Small intestine (tissue), 7 donors: ENCODE measurements around the gene AAGAB. TPM values are rescaled to one million over a fixed set of nuclear protein-coding genes. Genes with fewer than 3 reads are reported as not detected.

Experiments
- DNase-seq, 2 donors: peaks; one replicate each; pipeline versions ENCODE4 v3.0.0 to v3.0.0-alpha.2; 2013
- FAIRE-seq: peaks from 2 replicates; lab custom pipeline; 2012; peaks lifted over from hg19 to GRCh38; lab: Jason Lieb, UNC
- H3K27ac ChIP-seq, 3 donors: one replicate each; pipeline ENCODE4 v1.5.1; 2013; ENCODE audit warnings: low read length in 2 of 3, mild to moderate bottlenecking in 2 of 3, control low read depth in 1 of 3, inconsistent platforms in 1 of 3, low read depth in 1 of 3, moderate library complexity in 1 of 3
- H3K27me3 ChIP-seq, 3 donors: one replicate each; pipeline ENCODE4 v1.6.1; 2013; ENCODE audit warnings: low read length in 3 of 3, inconsistent platforms in 1 of 3; ENCODE audit not compliant: control insufficient read depth in 3 of 3, insufficient read depth in 3 of 3
- H3K36me3 ChIP-seq, 3 donors: one replicate each; pipeline ENCODE4 v1.6.1; 2013; ENCODE audit warnings: low read length in 3 of 3, inconsistent platforms in 1 of 3, low read depth in 1 of 3, mild to moderate bottlenecking in 1 of 3, moderate library complexity in 1 of 3; ENCODE audit not compliant: control insufficient read depth in 3 of 3, insufficient read depth in 2 of 3
- H3K4me1 ChIP-seq, 3 donors: one replicate each; pipeline ENCODE4 v1.6.1; 2013; ENCODE audit warnings: low read length in 2 of 3, inconsistent platforms in 1 of 3, low read depth in 1 of 3, mild to moderate bottlenecking in 1 of 3, moderate library complexity in 1 of 3; ENCODE audit not compliant: control insufficient read depth in 3 of 3, insufficient read depth in 2 of 3
- H3K4me3 ChIP-seq, 3 donors: one replicate each; pipeline ENCODE4 v1.5.1; 2013; ENCODE audit warnings: low read length in 3 of 3, control low read depth in 1 of 3, inconsistent platforms in 1 of 3, low read depth in 1 of 3, mild to moderate bottlenecking in 1 of 3, moderate library complexity in 1 of 3
- H3K9me3 ChIP-seq, 2 donors: one replicate each; pipeline ENCODE4 v1.6.1; 2013; ENCODE audit warnings: low read depth in 1 of 2, low read length in 1 of 2; ENCODE audit not compliant: control insufficient read depth in 2 of 2, insufficient read depth in 1 of 2
- WGBS, 3 donors: extraction: QIAGEN DNeasy Blood & Tissue Kit; methylation state at CpG; one replicate each; pipeline ENCODE4 v1.1.7; 2013; 5-methylcytosine and 5-hydroxymethylcytosine counted together
- polyA plus RNA-seq, 4 donors: library from polyadenylated mRNA; stranded (reverse) in 3 of 4; unstranded in 1 of 4; fragments of 200-250 nt in 3 of 4; fragments of 120-200 nt in 1 of 4; gene quantifications; one replicate each; pipeline versions ENCODE4 v1.2.1 to v1.2.3, GENCODE V29; 2013
- donor health status: healthy with polysubstance abuse.
- donor health status: control.
- donor health status: control.
- donor health status: Bipolar disorder and iron deficiency.
- donor health status: healthy.

AAGAB gene
- polyA plus RNA-seq, 4 donors, result 23.0 to 27.9 (median 25.8) TPM

- peaks cover 7 to 62% (median 13%) of the 10 kb centered on the region in 3 donors for H3K36me3 ChIP-seq
- peaks cover 5 to 10% (median 7%) of the 10 kb centered on the region in 3 donors for H3K4me1 ChIP-seq
- DNase-seq, result no peak
- H3K27me3 ChIP-seq, result no peaks in the 10 kb centered on the region
- no peak overlapping the region for H3K4me3 ChIP-seq
- H3K27ac ChIP-seq, result no peak overlapping the region
- WGBS, 3 donors, result 88 to 95% (median 93%) methylated on average over 5 of the region's 5 CpGs
- no peak for FAIRE-seq
- no peaks in the 10 kb centered on the region for H3K9me3 ChIP-seq
Measured at GRCh38 chr15:67192185-67192820, 62.2 kb downstream of the AAGAB start.

DNA sequence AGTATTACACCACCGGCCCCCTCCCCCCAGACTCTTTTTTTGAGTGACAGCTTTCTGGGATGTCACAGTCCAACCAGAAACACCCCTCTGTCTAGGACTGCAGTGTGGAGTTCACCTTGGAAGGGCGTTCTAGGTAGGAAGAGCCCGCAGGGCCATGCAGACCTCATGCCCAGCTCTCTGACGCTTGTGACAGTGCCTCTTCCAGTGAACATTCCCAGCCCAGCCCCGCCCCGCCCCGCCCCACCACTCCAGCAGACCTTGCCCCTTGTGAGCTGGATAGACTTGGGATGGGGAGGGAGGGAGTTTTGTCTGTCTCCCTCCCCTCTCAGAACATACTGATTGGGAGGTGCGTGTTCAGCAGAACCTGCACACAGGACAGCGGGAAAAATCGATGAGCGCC is 63.6 kb downstream of the AAGAB start:
- H3K4me1 ChIP-seq, result peaks cover 0 to 8% (median 7%) of the 10 kb centered on the region in 3 donors
- peaks cover 9 to 77% (median 14%) of the 10 kb centered on the region in 3 donors for H3K36me3 ChIP-seq
- H3K4me3 ChIP-seq, result no peak overlapping the region
- DNase-seq, result peak; percentile 73 to 87
- peak overlapping the region; percentile 3 to 68 (median 46) for H3K27ac ChIP-seq
- 50 to 77% (median 51%) methylated on average over 11 of the region's 11 CpGs for WGBS, 3 donors
- FAIRE-seq, result no peak
- H3K27me3 ChIP-seq, result no peaks in the 10 kb centered on the region
- no peaks in the 10 kb centered on the region for H3K9me3 ChIP-seq

DNA sequence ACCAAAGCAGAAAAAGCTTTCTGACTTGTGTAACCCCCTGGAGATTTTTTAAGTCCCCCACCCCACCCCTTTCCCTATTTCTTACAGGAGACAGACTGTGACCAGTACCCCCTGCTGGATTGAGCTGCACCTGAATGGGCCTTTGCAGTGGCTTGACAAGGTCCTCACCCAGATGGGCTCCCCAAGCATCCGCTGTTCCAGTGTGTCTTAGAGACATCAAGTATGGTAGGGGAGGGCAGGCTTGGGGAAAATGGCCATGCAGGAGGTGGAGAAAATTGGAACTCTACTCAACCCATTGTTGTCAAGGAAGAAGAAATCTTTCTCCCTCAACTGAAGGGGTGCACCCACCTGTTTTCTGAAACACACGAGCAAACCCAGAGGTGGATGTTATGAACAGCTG is 64.1 kb downstream of the AAGAB start:
- 56 to 82% (median 57%) methylated on average over 2 of the region's 2 CpGs for WGBS, 3 donors
- H3K4me3 ChIP-seq, result no peak overlapping the region
- FAIRE-seq, result no peak
- H3K9me3 ChIP-seq, result no peaks in the 10 kb centered on the region
- peaks cover 9 to 81% (median 13%) of the 10 kb centered on the region in 3 donors for H3K36me3 ChIP-seq
- DNase-seq, result no peak
- H3K27ac ChIP-seq, result peak overlapping the region; percentile 3 to 68 (median 46)
- H3K27me3 ChIP-seq, result no peaks in the 10 kb centered on the region
- peaks cover 0 to 8% (median 7%) of the 10 kb centered on the region in 3 donors for H3K4me1 ChIP-seq

- no peak overlapping the region for H3K4me3 ChIP-seq
- peaks cover 10 to 82% (median 13%) of the 10 kb centered on the region in 3 donors for H3K36me3 ChIP-seq
- no peaks in the 10 kb centered on the region for H3K27me3 ChIP-seq
- H3K27ac ChIP-seq, result peak overlapping the region in 2 of 3 donors; percentile 49 to 51
- WGBS, 3 donors, result 83 to 94% (median 94%) methylated on average over 23 to 26 of the region's 26 CpGs
- H3K9me3 ChIP-seq, result no peaks in the 10 kb centered on the region
- H3K4me1 ChIP-seq, result peaks cover 0 to 8% (median 7%) of the 10 kb centered on the region in 3 donors
- FAIRE-seq (no peak), DNase-seq (no peak)
Measured at GRCh38 chr15:67189326-67190051, 65.0 kb downstream of the AAGAB start.

GRCh38 chr15:67188551-67189218 is 65.8 kb downstream of the AAGAB start:
- Histone ChIP-seq H3K36me3 (peaks cover 10 to 86% (median 13%) of the 10 kb centered on the region in 3 donors), H3K27ac (peak overlapping the region in 2 of 3 donors; percentile 49 to 51), H3K4me1 (peaks cover 0 to 8% (median 7%) of the 10 kb centered on the region in 3 donors), H3K4me3 (no peak overlapping the region), H3K9me3 (no peaks in the 10 kb centered on the region), H3K27me3 (no peaks in the 10 kb centered on the region)
- DNase-seq (no peak), FAIRE-seq (no peak)
- 77 to 86% (median 84%) methylated on average over 8 of the region's 8 CpGs for WGBS, 3 donors

- peaks cover 10 to 90% (median 11%) of the 10 kb centered on the region in 3 donors for H3K36me3 ChIP-seq
- no peak overlapping the region for H3K27ac ChIP-seq
- H3K27me3 ChIP-seq, result no peaks in the 10 kb centered on the region
- H3K4me3 ChIP-seq, result no peak overlapping the region
- no peaks in the 10 kb centered on the region for H3K9me3 ChIP-seq
- FAIRE-seq (no peak), DNase-seq (no peak)
- H3K4me1 ChIP-seq, result peaks cover 0 to 8% (median 7%) of the 10 kb centered on the region in 3 donors
- 91 to 95% (median 94%) methylated on average over 12 of the region's 12 CpGs for WGBS, 3 donors
Measured at GRCh38 chr15:67187351-67187854, 67.1 kb downstream of the AAGAB start.

DNA sequence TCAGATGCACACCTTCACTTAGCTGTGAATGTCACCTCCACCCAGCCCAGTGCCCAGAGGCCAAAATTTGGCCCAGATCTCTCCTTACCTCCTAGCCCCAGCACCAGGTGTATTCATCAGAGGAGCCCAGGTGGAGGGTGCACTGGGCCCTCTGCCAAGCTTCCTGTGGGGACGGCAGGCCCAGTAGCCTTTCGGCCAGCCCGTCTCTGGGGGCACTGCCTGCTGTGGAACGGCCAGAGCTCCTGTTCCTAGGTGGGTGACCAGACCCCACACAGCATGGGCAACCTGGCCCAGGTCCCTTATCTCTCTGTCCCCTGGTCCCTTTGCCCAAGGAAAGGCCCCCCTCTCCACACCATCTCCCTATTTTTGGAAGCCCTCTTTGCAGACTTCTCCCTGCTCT is 67.8 kb downstream of the AAGAB start:
- H3K27ac ChIP-seq, result peak overlapping the region in 1 of 3 donors; percentile 13
- H3K4me3 ChIP-seq, result no peak overlapping the region
- no peak for FAIRE-seq
- DNase-seq, result no peak
- H3K27me3 ChIP-seq, result no peaks in the 10 kb centered on the region
- no peaks in the 10 kb centered on the region for H3K9me3 ChIP-seq
- H3K36me3 ChIP-seq, result peaks cover 10 to 90% (median 13%) of the 10 kb centered on the region in 3 donors
- peaks cover 0 to 8% (median 7%) of the 10 kb centered on the region in 3 donors for H3K4me1 ChIP-seq
- 81 to 84% (median 81%) methylated on average over 4 of the region's 4 CpGs for WGBS, 3 donors

DNA sequence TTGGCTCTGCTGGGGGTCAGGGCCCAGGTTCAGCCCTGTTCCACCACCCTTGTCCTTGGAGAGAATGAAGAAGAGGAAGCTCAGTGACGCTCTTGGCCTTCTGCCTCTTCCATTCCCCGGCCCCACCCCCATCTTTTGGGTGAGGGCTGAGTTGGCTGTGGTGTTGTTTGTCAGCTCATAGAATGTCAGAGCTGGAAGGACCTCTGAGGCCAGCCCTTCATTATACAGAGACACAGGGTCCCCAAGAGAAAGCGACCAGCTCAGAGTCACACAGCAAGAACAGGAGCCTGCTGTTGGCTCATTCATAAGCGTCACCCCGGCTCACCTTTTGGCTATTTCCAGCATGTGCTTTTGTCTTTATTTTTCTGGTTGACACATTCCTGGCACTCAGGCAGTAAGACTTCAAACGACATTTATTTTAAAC is 68.2 kb downstream of the AAGAB start:
- H3K27ac ChIP-seq, result peak overlapping the region in 1 of 3 donors; percentile 69
- DNase-seq (no peak), FAIRE-seq (no peak)
- H3K27me3 ChIP-seq, result no peaks in the 10 kb centered on the region
- 61 to 81% (median 76%) methylated on average over 6 of the region's 6 CpGs for WGBS, 3 donors
- no peaks in the 10 kb centered on the region for H3K9me3 ChIP-seq
- H3K4me3 ChIP-seq, result no peak overlapping the region
- H3K36me3 ChIP-seq, result peaks cover 10 to 92% (median 13%) of the 10 kb centered on the region in 3 donors
- H3K4me1 ChIP-seq, result peaks cover 0 to 8% (median 7%) of the 10 kb centered on the region in 3 donors
